AG04450 (cell line): ENCODE measurements around the gene MLC1. TPM values are rescaled to one million over a fixed set of nuclear protein-coding genes. Genes with fewer than 3 reads are reported as not detected.

Source experiments
- CTCF ChIA-PET: fragments of 300-600, 350-600 bp; formaldehyde crosslinking; extraction: SDS; loops from one replicate; lab custom pipeline; 2022; ENCODE audit warnings: antibody characterized with exemption, inconsistent platforms; lab: Charles Lee
- POLR2A ChIA-PET: fragments of 350-600 bp; formaldehyde crosslinking; extraction: SDS; loops from one replicate; lab custom pipeline; 2021; ENCODE audit warnings: antibody characterized with exemption, inconsistent platforms; lab: Yijun Ruan, JAX
- DNase-seq: peaks from one replicate; pipeline ENCODE4 v3.0.0-alpha.2; 2011; ENCODE audit warnings: low read depth, low spot score
- H3K27ac ChIP-seq: one replicate; pipeline ENCODE4 v1.5.1; 2012; ENCODE audit warnings: low read depth, low read length, control low read depth
- H3K27me3 ChIP-seq: one replicate; pipeline ENCODE4 v1.6.0; 2012; ENCODE audit warnings: low read length; ENCODE audit not compliant: control insufficient read depth, insufficient read depth
- H3K4me3 ChIP-seq: 2 replicates; pipeline ENCODE4 v1.5.1; 2011; ENCODE audit warnings: mild to moderate bottlenecking, low read depth, low read length, control low read depth
- H3K9me3 ChIP-seq: 2 replicates; pipeline ENCODE4 v1.5.1; 2012; ENCODE audit warnings: low read length; ENCODE audit not compliant: control insufficient read depth, insufficient read depth
- CTCF ChIP-seq: IDR thresholded peaks from 2 replicates; pipeline ENCODE4 v1.5.1; 2011; ENCODE audit warnings: low read depth, low read length, control low read depth, inconsistent platforms
- polyA plus RNA-seq: library from polyadenylated mRNA; depleted of rRNA; stranded (reverse); fragments of >200 nt; gene quantifications from 2 replicates; pipeline ENCODE4 v1.2.3, GENCODE V29; 2011

Gene MLC1
- polyA plus RNA-seq, 1 experiment, result 0.27 TPM

DNA sequence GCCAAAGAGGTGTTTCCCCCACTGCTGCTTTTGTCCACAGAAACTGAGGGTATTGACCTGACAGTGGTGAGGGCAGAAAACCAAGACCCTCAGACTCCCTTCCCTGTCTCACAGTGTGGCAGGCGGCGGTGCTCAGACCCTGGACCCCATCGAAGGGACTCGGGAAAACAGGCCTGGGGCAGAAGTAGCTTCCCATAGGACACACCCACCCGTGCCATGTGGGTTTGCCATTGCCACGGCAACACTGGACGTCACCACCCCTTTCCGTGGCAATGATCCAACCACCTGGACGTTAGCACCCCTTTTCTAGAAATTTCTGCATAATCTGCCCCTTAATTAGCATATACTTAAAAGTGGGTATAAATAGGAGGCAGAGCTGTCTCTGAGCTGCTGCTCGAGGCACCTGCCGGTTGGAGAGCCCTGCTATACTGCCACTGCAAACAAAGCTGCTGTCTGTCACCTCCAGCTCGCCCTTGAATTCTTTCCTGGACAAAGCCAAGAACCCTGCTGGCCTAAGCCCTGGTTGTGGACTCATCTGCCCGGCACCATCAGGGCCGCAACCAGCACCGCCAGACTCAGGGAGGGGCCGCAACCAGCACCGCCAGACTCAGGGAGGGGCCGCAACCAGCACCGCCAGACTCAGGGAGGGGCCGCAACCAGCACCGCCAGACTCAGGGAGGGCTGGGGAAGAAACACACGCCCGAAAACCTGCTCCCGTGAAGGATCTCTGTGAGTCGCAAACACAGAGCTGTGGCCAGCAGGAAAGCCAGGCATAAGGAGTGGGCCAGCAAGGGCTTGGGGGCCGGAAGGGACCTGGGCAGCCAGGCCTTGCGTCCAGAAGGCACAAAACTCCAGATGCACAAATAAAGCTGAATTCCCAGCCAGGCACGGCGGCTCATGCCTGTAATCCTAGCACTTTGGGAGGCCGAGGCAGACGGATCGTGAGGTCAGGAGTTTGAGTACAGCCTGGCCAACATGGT is 10.4 kb downstream of the MLC1 start:
- ChIA-PET POLR2A (no interaction called here), CTCF (no interaction called here)
- no peak for DNase-seq
- Histone ChIP-seq H3K27me3 (no peaks in the 10 kb centered on the region), H3K27ac (no peak overlapping the region), H3K9me3 (no peaks in the 10 kb centered on the region; the same call in 1 of the 2 replicates), H3K4me3 (no peak overlapping the region)
- TF ChIP-seq CTCF, result no peak

DNA sequence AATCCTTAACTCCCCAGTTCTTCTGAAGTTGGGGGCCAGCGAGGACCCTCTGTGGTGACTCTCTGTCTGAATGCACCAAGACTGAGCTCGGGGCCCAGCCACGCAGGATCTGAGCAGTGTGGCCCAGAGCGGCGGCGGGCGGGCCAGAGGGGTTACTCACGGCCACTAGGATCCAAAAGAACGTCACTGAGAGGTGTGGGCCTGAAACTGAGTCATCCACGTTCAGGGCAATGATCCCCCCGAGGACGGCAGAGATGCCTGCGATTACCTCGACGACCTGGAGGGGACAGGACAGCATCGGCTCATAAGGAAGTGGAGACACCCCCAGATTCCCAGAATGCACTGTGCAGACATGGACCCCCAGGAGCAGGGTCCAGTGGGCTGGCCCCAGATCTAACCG is 11.2 kb downstream of the MLC1 start:
- TF ChIP-seq CTCF, result no peak
- H3K27ac ChIP-seq, result no peak overlapping the region
- H3K4me3 ChIP-seq, result no peak overlapping the region
- no peaks in the 10 kb centered on the region for H3K27me3 ChIP-seq
- ChIA-PET CTCF (no interaction called here), POLR2A (no interaction called here)
- no peaks in the 10 kb centered on the region; the same call in 1 of the 2 replicates for H3K9me3 ChIP-seq
- DNase-seq, result no peak

- Histone ChIP-seq H3K27ac (no peak overlapping the region), H3K9me3 (no peaks in the 10 kb centered on the region; the same call in 1 of the 2 replicates), H3K4me3 (no peak overlapping the region), H3K27me3 (no peaks in the 10 kb centered on the region)
- ChIA-PET POLR2A (no interaction called here), CTCF (no interaction called here)
- no peak for TF ChIP-seq CTCF
- no peak for DNase-seq
Observed at GRCh38 chr22:50072714-50073538, 12.3 kb downstream of the MLC1 start.

DNA sequence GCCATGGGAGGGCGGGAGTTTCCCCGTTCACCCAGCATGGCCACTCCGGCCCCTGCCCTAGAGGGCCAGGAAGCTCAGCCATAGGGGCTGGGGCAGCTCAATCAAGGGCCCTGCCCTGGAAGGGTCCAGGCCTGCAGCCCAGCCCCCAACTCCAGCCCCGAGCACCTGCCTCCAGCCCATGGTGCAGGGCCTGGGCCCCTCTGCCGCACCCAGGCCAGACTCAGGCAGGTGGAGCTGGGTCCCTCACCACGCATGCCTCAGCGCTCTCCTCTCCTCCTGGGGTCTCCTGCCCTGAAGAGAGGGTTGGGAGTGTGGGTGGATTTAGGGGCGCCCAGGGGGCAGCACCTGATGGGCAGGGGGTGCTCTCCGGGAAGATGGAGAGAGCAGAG is 13.1 kb downstream of the MLC1 start:
- no peak overlapping the region for H3K4me3 ChIP-seq
- H3K27ac ChIP-seq, result no peak overlapping the region
- CTCF ChIA-PET, result no interaction called here
- no peak for TF ChIP-seq CTCF
- H3K9me3 ChIP-seq, result no peaks in the 10 kb centered on the region; the same call in 1 of the 2 replicates
- POLR2A ChIA-PET, result no interaction called here
- no peak for DNase-seq
- H3K27me3 ChIP-seq, result no peaks in the 10 kb centered on the region
